PC-9 (cell line): ENCODE data around the gene PHRF1.

Experiments used
- CTCF ChIP-seq: fragments of 200-600 bp; sonication (generic); conservative IDR thresholded peaks from 2 replicates; pipeline ENCODE4 v1.6.1; 2017; ENCODE audit warnings: mixed run types, antibody characterized with exemption, mild to moderate bottlenecking, moderate library complexity
- EZH2 ChIP-seq: fragments of 200-600 bp; sonication (generic); IDR thresholded peaks from 2 replicates; pipeline ENCODE4 v1.8.0; 2017; ENCODE audit warnings: antibody characterized with exemption, low read depth

GRCh38 chr11:590997-591396, 14.7 kb downstream of the PHRF1 start:
- TF ChIP-seq CTCF (no peak), EZH2 (no peak)
